Esophagus muscularis mucosa (tissue), 4 donors: Measurements from ENCODE around the gene LARGE1. TPM values are rescaled to one million over a fixed set of nuclear protein-coding genes. Genes with fewer than 3 reads are reported as not detected.

Experiments used
- DNase-seq: peaks from one replicate; pipeline ENCODE4 v3.0.0-alpha.2; 2017; ENCODE audit errors: extremely low spot score
- H3K27ac ChIP-seq, 4 donors: fragments of 200-600 bp; sonication (generic); replicated peaks in 1 of 4; 1 replicate in 3 of 4; 2 replicates in 1 of 4; pipeline ENCODE4 v1.5.1; 2016 to 2019; ENCODE audit warnings: mild to moderate bottlenecking in 1 of 4
- H3K27me3 ChIP-seq, 4 donors: fragments of 200-600 bp; sonication (generic); one replicate each; pipeline versions ENCODE4 v1.5.1 to v1.6.0; 2016 to 2019
- H3K36me3 ChIP-seq, 4 donors: fragments of 200-600 bp; sonication (generic); one replicate each; pipeline ENCODE4 v1.5.1; 2016 to 2019
- H3K4me1 ChIP-seq, 4 donors: fragments of 200-600 bp; sonication (generic); one replicate each; pipeline ENCODE4 v1.5.1; 2016 to 2019
- H3K4me3 ChIP-seq, 4 donors: fragments of 200-600 bp; sonication (generic); 1 replicate in 2 of 4; 2 replicates in 2 of 4; pipeline ENCODE4 v1.5.1; 2016 to 2019; ENCODE audit warnings: mild to moderate bottlenecking in 4 of 4, moderate library complexity in 1 of 4
- H3K9me3 ChIP-seq, 4 donors: fragments of 200-600 bp; sonication (generic); 1 replicate in 3 of 4; 2 replicates in 1 of 4; pipeline ENCODE4 v1.5.1; 2016 to 2019
- CTCF ChIP-seq, 3 experiments: fragments of 200-600 bp in 2 of 3; fragments of 450-650 bp in 1 of 3; sonication (generic) in 2 of 3; IDR thresholded peaks; one replicate each; pipeline ENCODE4 v1.5.1; 2017 to 2019; ENCODE audit warnings: antibody characterized with exemption in 3 of 3, mild to moderate bottlenecking in 2 of 3, moderate library complexity in 1 of 3
- EP300 ChIP-seq: sonication (generic); formaldehyde crosslinking; IDR thresholded peaks from one replicate; pipeline ENCODE4 v1.6.1; 2017; ENCODE audit warnings: antibody characterized with exemption
- POLR2A ChIP-seq: fragments of 450-650 bp; IDR thresholded peaks from one replicate; pipeline ENCODE4 v1.6.1; 2017; ENCODE audit warnings: antibody characterized with exemption, moderate library complexity, mild to moderate bottlenecking, low read depth
- POLR2AphosphoS5 ChIP-seq, 2 donors: sonication (generic); formaldehyde crosslinking; IDR thresholded peaks; one replicate each; pipeline ENCODE4 v1.6.1; 2017; ENCODE audit warnings: antibody characterized with exemption in 2 of 2
- WGBS: methylation state at CpG from one replicate; pipeline ENCODE4 v1.1.5; 2018; 5-methylcytosine and 5-hydroxymethylcytosine counted together
- intact Hi-C: fragments of 100-400 bp; cut with DNase I; formaldehyde crosslinking; loops from one replicate; pipeline ENCODE4 v1.15.1; 2023
- total RNA-seq, 4 donors: library from RNA; depleted of rRNA; stranded (reverse); fragments of >200 nt; gene quantifications; one replicate each; pipeline versions ENCODE4 v1.1.0 to v1.2.1, GENCODE V29; 2016

LARGE1 gene
- total RNA-seq, 4 donors from 2014 or later, result 29.9 to 48.4 (median 32.4) TPM

- 96% methylated on average over 10 of the region's 10 CpGs for WGBS
- no peak for TF ChIP-seq POLR2A
- no peaks in the 10 kb centered on the region for H3K36me3 ChIP-seq
- no peak overlapping the region for H3K4me3 ChIP-seq
- H3K27ac ChIP-seq, result no peak overlapping the region
- no peaks in the 10 kb centered on the region for H3K9me3 ChIP-seq
- no peak for DNase-seq
- intact Hi-C loops, result no loop called here
- no peaks in the 10 kb centered on the region for H3K27me3 ChIP-seq
- peaks cover 0 to 5% (median 0%) of the 10 kb centered on the region in 4 donors for H3K4me1 ChIP-seq
Measured at GRCh38 chr22:33687464-33687863, 232.8 kb downstream of the LARGE1 start.

GRCh38 chr22:33684087-33684486 is 236.2 kb downstream of the LARGE1 start:
- H3K27me3 ChIP-seq, result no peaks in the 10 kb centered on the region
- no peaks in the 10 kb centered on the region for H3K36me3 ChIP-seq
- 95% methylated on average over 11 of the region's 11 CpGs for WGBS
- H3K9me3 ChIP-seq, result no peaks in the 10 kb centered on the region
- H3K27ac ChIP-seq, result no peak overlapping the region
- H3K4me1 ChIP-seq, result no peaks in the 10 kb centered on the region
- intact Hi-C loops, result no loop called here
- DNase-seq, result no peak
- H3K4me3 ChIP-seq, result no peak overlapping the region
- TF ChIP-seq POLR2AphosphoS5 (IDR thresholded peaks at IDR 0.05) (no peak), CTCF (IDR thresholded peaks at IDR 0.05) (no peak), EP300 (no peak), POLR2A (no peak)

GRCh38 chr22:33682927-33683326 is 237.3 kb downstream of the LARGE1 start:
- intact Hi-C loops, result no loop called here
- DNase-seq, result no peak
- WGBS, result 72% methylated on average over 2 of the region's 2 CpGs
- peaks cover 0 to 8% (median 0%) of the 10 kb centered on the region in 4 donors for H3K4me1 ChIP-seq
- H3K4me3 ChIP-seq, result no peak overlapping the region
- TF ChIP-seq EP300, result no peak
- no peak for TF ChIP-seq POLR2AphosphoS5 (IDR thresholded peaks at IDR 0.05)
- TF ChIP-seq CTCF (IDR thresholded peaks at IDR 0.05), result no peak
- TF ChIP-seq POLR2A, result no peak
- no peak overlapping the region for H3K27ac ChIP-seq
- no peaks in the 10 kb centered on the region for H3K36me3 ChIP-seq
- no peaks in the 10 kb centered on the region for H3K27me3 ChIP-seq
- H3K9me3 ChIP-seq, result no peaks in the 10 kb centered on the region

- H3K4me3 ChIP-seq, result no peak overlapping the region
- WGBS, result 94% methylated on average over 3 of the region's 3 CpGs
- no peaks in the 10 kb centered on the region for H3K27me3 ChIP-seq
- intact Hi-C loops, result no loop called here
- no peak for TF ChIP-seq POLR2AphosphoS5 (IDR thresholded peaks at IDR 0.05)
- H3K36me3 ChIP-seq, result no peaks in the 10 kb centered on the region
- no peaks in the 10 kb centered on the region for H3K9me3 ChIP-seq
- peaks cover 0 to 8% (median 3%) of the 10 kb centered on the region in 4 donors for H3K4me1 ChIP-seq
- no peak overlapping the region for H3K27ac ChIP-seq
- DNase-seq, result no peak
Measured at GRCh38 chr22:33680632-33681031, 239.6 kb downstream of the LARGE1 start.

- Histone ChIP-seq H3K27ac (no peak overlapping the region), H3K4me3 (no peak overlapping the region), H3K9me3 (no peaks in the 10 kb centered on the region), H3K36me3 (no peaks in the 10 kb centered on the region), H3K27me3 (no peaks in the 10 kb centered on the region), H3K4me1 (peaks cover 0 to 14% (median 3%) of the 10 kb centered on the region in 4 donors)
- TF ChIP-seq CTCF (IDR thresholded peaks at IDR 0.05), result no peak
- no peak for TF ChIP-seq POLR2A
- no peak for TF ChIP-seq EP300
- no peak for TF ChIP-seq POLR2AphosphoS5 (IDR thresholded peaks at IDR 0.05)
- intact Hi-C loops, result no loop called here
- WGBS, result 84% methylated on average over 11 of the region's 11 CpGs
- no peak for DNase-seq
Measured at GRCh38 chr22:33678523-33678922, 241.8 kb downstream of the LARGE1 start.

GRCh38 chr22:33677536-33677935 is 242.7 kb downstream of the LARGE1 start:
- no peak overlapping the region for H3K27ac ChIP-seq
- intact Hi-C loops, result no loop called here
- no peak for DNase-seq

More at GRCh38 chr22:33677536-33677935, 242.7 kb downstream of the LARGE1 start:
- Histone ChIP-seq H3K9me3 (no peaks in the 10 kb centered on the region), H3K36me3 (no peaks in the 10 kb centered on the region), H3K4me3 (no peak overlapping the region), H3K4me1 (peaks cover 0 to 14% (median 3%) of the 10 kb centered on the region in 4 donors), H3K27me3 (no peaks in the 10 kb centered on the region)
- 71% methylated on average over 4 of the region's 4 CpGs for WGBS
- TF ChIP-seq CTCF (IDR thresholded peaks at IDR 0.05) (no peak), POLR2A (no peak), POLR2AphosphoS5 (IDR thresholded peaks at IDR 0.05) (no peak), EP300 (no peak)
